Cardiac muscle cell (in vitro differentiated cells and primary cell): ENCODE data around the gene CEP68. TPM values are rescaled to one million over a fixed set of nuclear protein-coding genes. Genes with fewer than 3 reads are reported as not detected.

Experiments used
- DNase-seq, 2 donors: peaks; one replicate each; pipeline versions ENCODE4 v3.0.0 to v3.0.0-alpha.2; 2010 to 2017; ENCODE audit warnings: low read depth in 1 of 2, low spot score in 1 of 2
- H3K27ac ChIP-seq: fragments of 200-600 bp; sonication (generic); 2 replicates; pipeline ENCODE4 v1.5.1; 2016
- H3K27me3 ChIP-seq: fragments of 200-600 bp; sonication (generic); 2 replicates; pipeline ENCODE4 v1.6.0; 2016; ENCODE audit warnings: control low read depth
- H3K36me3 ChIP-seq: fragments of 200-600 bp; sonication (generic); 2 replicates; pipeline ENCODE4 v1.5.1; 2016; ENCODE audit warnings: control low read depth
- H3K4me1 ChIP-seq: fragments of 200-600 bp; sonication (generic); 2 replicates; pipeline ENCODE4 v1.8.1; 2017; ENCODE audit warnings: low read depth, mild to moderate bottlenecking, mixed run types
- H3K4me3 ChIP-seq: fragments of 200-600 bp; sonication (generic); 2 replicates; pipeline ENCODE4 v1.5.1; 2016; ENCODE audit warnings: mild to moderate bottlenecking
- H3K9me3 ChIP-seq: fragments of 200-600 bp; sonication (generic); 2 replicates; pipeline ENCODE4 v1.5.1; 2017; ENCODE audit warnings: low read depth, mild to moderate bottlenecking, control low read depth
- polyA plus RNA-seq: library from polyadenylated mRNA; unstranded; fragments of >200 nt; fragmentation: Nextera tagmentation; extraction: Ambion mirVana; gene quantifications from 2 replicates; pipeline ENCODE4 v1.2.1, GENCODE V29; 2016
- total RNA-seq: library from RNA; depleted of rRNA; stranded (reverse); fragments of >200 nt; gene quantifications from 2 replicates; pipeline ENCODE4 v1.2.3, GENCODE V29; 2016
- TF ChIP-seq, protein P1 (sequence below): IDR thresholded peaks from 2 replicates; pipeline ENCODE4 v1.5.1; 2012; ENCODE audit warnings: low read depth, mild to moderate bottlenecking, low read length

CEP68 gene, protein sequence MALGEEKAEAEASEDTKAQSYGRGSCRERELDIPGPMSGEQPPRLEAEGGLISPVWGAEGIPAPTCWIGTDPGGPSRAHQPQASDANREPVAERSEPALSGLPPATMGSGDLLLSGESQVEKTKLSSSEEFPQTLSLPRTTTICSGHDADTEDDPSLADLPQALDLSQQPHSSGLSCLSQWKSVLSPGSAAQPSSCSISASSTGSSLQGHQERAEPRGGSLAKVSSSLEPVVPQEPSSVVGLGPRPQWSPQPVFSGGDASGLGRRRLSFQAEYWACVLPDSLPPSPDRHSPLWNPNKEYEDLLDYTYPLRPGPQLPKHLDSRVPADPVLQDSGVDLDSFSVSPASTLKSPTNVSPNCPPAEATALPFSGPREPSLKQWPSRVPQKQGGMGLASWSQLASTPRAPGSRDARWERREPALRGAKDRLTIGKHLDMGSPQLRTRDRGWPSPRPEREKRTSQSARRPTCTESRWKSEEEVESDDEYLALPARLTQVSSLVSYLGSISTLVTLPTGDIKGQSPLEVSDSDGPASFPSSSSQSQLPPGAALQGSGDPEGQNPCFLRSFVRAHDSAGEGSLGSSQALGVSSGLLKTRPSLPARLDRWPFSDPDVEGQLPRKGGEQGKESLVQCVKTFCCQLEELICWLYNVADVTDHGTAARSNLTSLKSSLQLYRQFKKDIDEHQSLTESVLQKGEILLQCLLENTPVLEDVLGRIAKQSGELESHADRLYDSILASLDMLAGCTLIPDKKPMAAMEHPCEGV
- total RNA-seq (17.2 and 28.3 TPM in 2 replicates), polyA plus RNA-seq (17.6 and 29.4 TPM in 2 replicates)

DNA sequence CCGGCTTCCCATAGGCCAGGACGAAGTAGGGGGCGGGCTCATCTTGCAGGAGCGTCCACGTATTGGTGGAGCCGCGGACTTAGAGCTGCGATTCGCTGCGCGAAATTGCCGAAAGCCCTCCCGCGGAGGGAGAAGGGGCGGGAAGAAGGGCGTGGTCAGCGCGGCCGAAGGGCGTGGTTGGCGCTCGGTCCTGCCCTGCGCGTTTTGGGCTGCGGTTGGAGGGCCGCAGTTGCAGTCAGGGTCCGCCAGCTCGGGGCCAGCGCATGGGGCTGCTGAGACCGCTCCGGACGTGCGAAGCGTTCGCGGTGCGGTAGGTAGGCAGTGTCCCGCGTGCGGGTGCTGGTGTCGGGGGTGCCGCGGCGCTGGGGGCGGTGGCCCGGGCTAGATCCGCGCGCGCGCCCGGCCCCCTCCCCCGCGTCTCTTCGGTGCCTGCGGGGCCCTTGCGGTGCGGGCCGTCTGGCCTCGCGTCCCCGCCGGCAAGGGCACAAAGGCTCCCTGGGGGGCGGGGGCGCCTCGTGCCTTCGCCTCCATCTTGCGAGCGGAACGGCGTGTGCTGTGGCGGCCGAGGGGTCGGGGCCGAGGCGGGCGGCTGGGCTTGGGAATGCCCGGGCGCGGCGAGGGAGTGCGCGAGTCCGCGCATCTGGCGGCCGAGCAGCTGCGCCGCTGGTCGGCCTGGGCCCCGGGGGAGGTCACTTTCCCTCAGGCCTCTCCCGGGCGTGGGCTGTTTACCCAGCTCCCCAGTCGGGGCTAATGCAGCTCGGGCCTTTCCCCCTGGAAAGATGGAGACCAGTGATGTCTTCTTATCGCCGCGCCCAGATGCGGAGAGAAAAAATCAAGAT is at the start of gene CEP68:
TSS of gene CEP68 (plus strand) at position 202 of the 839 bp plus-strand sequence. CDS start 13,029 bp downstream, outside the sequence.
- Histone ChIP-seq H3K4me1 (peaks cover 18% of the 10 kb centered on the region), H3K4me3 (peak within 1 kb of the TSS; percentile 66), H3K27me3 (no peaks in the 10 kb centered on the region), H3K27ac (peak within 1 kb of the TSS; percentile 65), H3K36me3 (no peaks in the 10 kb centered on the region), H3K9me3 (no peaks in the 10 kb centered on the region)
- peak; percentile 98 for DNase-seq
- TF ChIP-seq, protein P1, sequence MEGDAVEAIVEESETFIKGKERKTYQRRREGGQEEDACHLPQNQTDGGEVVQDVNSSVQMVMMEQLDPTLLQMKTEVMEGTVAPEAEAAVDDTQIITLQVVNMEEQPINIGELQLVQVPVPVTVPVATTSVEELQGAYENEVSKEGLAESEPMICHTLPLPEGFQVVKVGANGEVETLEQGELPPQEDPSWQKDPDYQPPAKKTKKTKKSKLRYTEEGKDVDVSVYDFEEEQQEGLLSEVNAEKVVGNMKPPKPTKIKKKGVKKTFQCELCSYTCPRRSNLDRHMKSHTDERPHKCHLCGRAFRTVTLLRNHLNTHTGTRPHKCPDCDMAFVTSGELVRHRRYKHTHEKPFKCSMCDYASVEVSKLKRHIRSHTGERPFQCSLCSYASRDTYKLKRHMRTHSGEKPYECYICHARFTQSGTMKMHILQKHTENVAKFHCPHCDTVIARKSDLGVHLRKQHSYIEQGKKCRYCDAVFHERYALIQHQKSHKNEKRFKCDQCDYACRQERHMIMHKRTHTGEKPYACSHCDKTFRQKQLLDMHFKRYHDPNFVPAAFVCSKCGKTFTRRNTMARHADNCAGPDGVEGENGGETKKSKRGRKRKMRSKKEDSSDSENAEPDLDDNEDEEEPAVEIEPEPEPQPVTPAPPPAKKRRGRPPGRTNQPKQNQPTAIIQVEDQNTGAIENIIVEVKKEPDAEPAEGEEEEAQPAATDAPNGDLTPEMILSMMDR = no peak

DNA sequence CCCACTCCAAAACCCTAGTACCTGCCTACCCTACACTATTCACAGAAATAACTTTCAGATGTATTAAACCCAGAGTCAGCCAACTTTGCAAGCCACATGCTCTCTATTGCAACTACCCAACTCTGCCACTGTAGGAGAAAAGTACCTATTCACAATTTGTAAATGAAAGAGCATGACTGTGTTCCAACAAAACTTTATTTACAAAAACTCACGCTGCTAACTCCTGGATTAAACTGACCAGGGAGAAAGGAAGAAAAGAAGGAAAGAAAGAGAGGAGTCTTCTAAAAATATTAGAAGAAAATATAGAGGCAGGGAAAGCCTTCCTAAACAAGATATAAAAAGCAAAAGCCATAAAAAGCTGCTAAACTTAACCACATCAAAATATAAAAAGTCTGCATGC is 42.4 kb upstream of the CEP68 start:
- no peaks in the 10 kb centered on the region for H3K27me3 ChIP-seq
- H3K27ac ChIP-seq = no peak overlapping the region
- H3K9me3 ChIP-seq = no peaks in the 10 kb centered on the region
- no peaks in the 10 kb centered on the region for H3K36me3 ChIP-seq
- H3K4me3 ChIP-seq = no peak overlapping the region
- no peak for DNase-seq
- TF ChIP-seq, protein P1 = no peak
- H3K4me1 ChIP-seq = no peaks in the 10 kb centered on the region

DNA sequence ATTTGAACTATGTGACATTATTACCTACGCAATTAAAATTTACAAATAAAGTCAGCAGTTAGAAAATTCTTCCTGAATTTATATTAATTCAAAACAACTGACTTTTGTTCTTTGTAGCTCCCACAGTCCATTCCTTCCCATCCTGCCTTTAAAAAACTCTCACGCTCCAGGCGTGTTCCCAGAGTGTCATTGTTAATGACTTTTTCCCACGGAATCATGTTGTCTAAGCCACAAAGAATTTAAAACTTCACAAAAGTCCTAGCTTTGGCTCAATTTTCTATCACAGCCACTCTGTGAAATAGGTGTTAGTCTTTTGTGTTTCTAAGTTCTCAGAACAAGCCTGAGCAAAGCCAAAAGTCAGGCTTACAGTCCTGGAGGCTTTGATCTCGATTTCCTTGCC is 40.5 kb upstream of the CEP68 start:
- no peak for DNase-seq
- H3K36me3 ChIP-seq = peaks cover 4% of the 10 kb centered on the region
- TF ChIP-seq, protein P1 = no peak
- no peaks in the 10 kb centered on the region for H3K27me3 ChIP-seq
- no peak overlapping the region for H3K27ac ChIP-seq
- no peak overlapping the region for H3K4me3 ChIP-seq
- no peaks in the 10 kb centered on the region for H3K4me1 ChIP-seq
- no peaks in the 10 kb centered on the region for H3K9me3 ChIP-seq

DNA sequence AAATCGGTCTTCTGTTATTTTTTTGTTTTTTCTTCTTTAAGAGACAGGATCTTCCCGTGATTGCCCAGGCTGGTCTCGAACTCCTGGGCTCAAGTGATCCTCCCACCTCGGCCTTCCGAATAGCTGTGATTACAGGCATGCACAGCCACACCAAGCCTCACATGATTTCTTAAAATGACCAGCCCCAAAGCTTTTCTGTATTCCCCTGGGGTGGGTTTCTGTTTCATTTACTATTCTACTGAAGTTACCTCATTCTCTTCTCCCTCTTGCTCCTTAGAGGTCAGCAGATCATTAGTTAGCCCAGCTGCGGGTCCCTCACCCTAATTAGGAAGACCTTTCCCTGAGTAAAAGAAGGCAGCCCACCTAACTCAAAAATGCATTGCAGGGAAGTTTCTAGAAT is 39.4 kb upstream of the CEP68 start:
- Histone ChIP-seq H3K27me3 (no peaks in the 10 kb centered on the region), H3K4me1 (peaks cover 5% of the 10 kb centered on the region), H3K36me3 (peaks cover 10% of the 10 kb centered on the region), H3K9me3 (no peaks in the 10 kb centered on the region), H3K4me3 (no peak overlapping the region), H3K27ac (no peak overlapping the region)
- TF ChIP-seq, protein P1 = no peak
- DNase-seq = no peak

DNA sequence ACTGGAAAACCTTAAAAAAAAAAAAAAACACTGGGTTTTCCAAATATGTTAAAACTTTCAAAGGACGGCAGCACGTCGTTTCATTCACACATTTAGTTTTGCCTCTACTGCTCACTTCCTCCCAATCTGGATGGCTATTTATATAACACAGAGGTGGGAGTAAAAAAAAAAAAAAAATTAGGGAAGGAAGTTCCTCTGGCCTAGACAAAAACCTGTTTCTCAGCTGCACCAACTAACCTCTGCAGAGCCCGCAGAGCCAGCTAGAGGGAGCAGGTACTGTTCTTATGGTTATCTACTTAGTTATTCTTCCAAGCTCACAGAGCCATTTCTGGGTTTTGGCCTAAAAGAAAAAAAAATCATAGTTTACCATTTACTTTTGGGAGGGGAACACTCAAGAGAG is 38.9 kb upstream of the CEP68 start:
- no peaks in the 10 kb centered on the region for H3K27me3 ChIP-seq
- no peak overlapping the region for H3K27ac ChIP-seq
- H3K36me3 ChIP-seq = peaks cover 10% of the 10 kb centered on the region
- H3K9me3 ChIP-seq = no peaks in the 10 kb centered on the region
- peak in 1 of 2 donors; percentile 35 for DNase-seq
- TF ChIP-seq, protein P1 = peak; percentile 16
- H3K4me1 ChIP-seq = peaks cover 7% of the 10 kb centered on the region
- no peak overlapping the region for H3K4me3 ChIP-seq
